GM19438 (cell line): ENCODE data around the gene GRAMD1A.
"Not testable (repeated sequence)": the region's sequence is repeated elsewhere in the genome, so short reads cannot be mapped to it uniquely, and the experiment has no call there.

ENCODE experiments used
- ATAC-seq: cut with Tn5 transposase; IDR thresholded peaks from one replicate; pipeline ENCODE4 v1.9.1; 2021; ENCODE audit warnings: low read depth; ENCODE audit not compliant: unreplicated experiment

The GRAMD1A gene

GRCh38 chr19:35049456-35049855 lies 49.3 kb downstream of the GRAMD1A start:
- no peak for ATAC-seq

- ATAC-seq = not testable (repeated sequence)
Observed at GRCh38 chr19:35050662-35051061, 50.5 kb downstream of the GRAMD1A start.

GRCh38 chr19:35051268-35051667 lies 51.1 kb downstream of the GRAMD1A start:
- not testable (repeated sequence) for ATAC-seq

- ATAC-seq = no peak
Observed at GRCh38 chr19:35051796-35052195, 51.7 kb downstream of the GRAMD1A start.

GRCh38 chr19:35052599-35053190 lies 52.6 kb downstream of the GRAMD1A start:
- no peak for ATAC-seq

GRCh38 chr19:35053667-35054293 lies 53.7 kb downstream of the GRAMD1A start:
- no peak for ATAC-seq

GRCh38 chr19:35054626-35055025 lies 54.5 kb downstream of the GRAMD1A start:
- ATAC-seq = no peak

- no peak for ATAC-seq
Observed at GRCh38 chr19:35055715-35056179, 55.6 kb downstream of the GRAMD1A start.

GRCh38 chr19:35056513-35057063 lies 56.5 kb downstream of the GRAMD1A start:
- no peak for ATAC-seq

- no peak for ATAC-seq
Observed at GRCh38 chr19:35058370-35058769, 58.2 kb downstream of the GRAMD1A start.

- no peak for ATAC-seq
Observed at GRCh38 chr19:35059006-35059798, 59.1 kb downstream of the GRAMD1A start.

GRCh38 chr19:35059799-35060091 lies 59.6 kb downstream of the GRAMD1A start:
- no peak for ATAC-seq

GRCh38 chr19:35060160-35060855 lies 60.2 kb downstream of the GRAMD1A start:
- no peak for ATAC-seq

GRCh38 chr19:35061583-35062373 lies 61.7 kb downstream of the GRAMD1A start:
- ATAC-seq = no peak

- no peak for ATAC-seq
Observed at GRCh38 chr19:35062942-35063341, 62.8 kb downstream of the GRAMD1A start.

- no peak for ATAC-seq
Observed at GRCh38 chr19:35063940-35064818, 64.1 kb downstream of the GRAMD1A start.

GRCh38 chr19:35065574-35065973 lies 65.5 kb downstream of the GRAMD1A start:
- no peak for ATAC-seq

GRCh38 chr19:35066121-35066520 lies 66.0 kb downstream of the GRAMD1A start:
- ATAC-seq = no peak
